ENCODE measurements around the gene RDM1.

- TF ChIP-seq ZNF8 (CRISPR knock-in tag; IDR thresholded peaks at IDR 0.05) (no peak), PATZ1 (CRISPR knock-in tag; IDR thresholded peaks at IDR 0.05; ENCODE audit: borderline replicate concordance) (no peak), BACH2 (CRISPR knock-in tag; IDR thresholded peaks at IDR 0.05; ENCODE audit: borderline replicate concordance) (no peak), CSDC2 (CRISPR knock-in tag; IDR thresholded peaks at IDR 0.05) (no peak), ZFP3 (CRISPR knock-in tag; IDR thresholded peaks at IDR 0.05) (no peak), SNAI2 (CRISPR knock-in tag; IDR thresholded peaks at IDR 0.05) (no peak), ZFP30 (CRISPR knock-in tag; IDR thresholded peaks at IDR 0.05) (no peak), ZC3H10 (CRISPR knock-in tag; IDR thresholded peaks at IDR 0.05) (no peak), ZNF565 (CRISPR knock-in tag; conservative IDR thresholded peaks at IDR 0.05; ENCODE audit: low read depth) (no peak), ARNTL (CRISPR knock-in tag; IDR thresholded peaks at IDR 0.05; ENCODE audit: borderline replicate concordance, low read depth) (no peak), ZNF70 (CRISPR knock-in tag; IDR thresholded peaks at IDR 0.05) (no peak), CSRNP3 (CRISPR knock-in tag; IDR thresholded peaks at IDR 0.05) (no peak), GLIS3 (CRISPR knock-in tag; IDR thresholded peaks at IDR 0.05) (no peak)
Measured at GRCh38 chr17:35930211-35931065, at the start of gene RDM1.

Data from SK-N-SH treated with all-trans-retinoic acid at 6 μM for 48 hours (cell line).